ENCODE measurements around the gene PSMF1. TPM values are rescaled to one million over a fixed set of nuclear protein-coding genes. Genes with fewer than 3 reads are reported as not detected.

The PSMF1 gene
- total RNA-seq, 1 donor from 2014 or later, result 175 TPM

- no peak for DNase-seq (ENCODE audit: low spot score)
- H3K9me3 Mint-ChIP-seq, result peaks cover 11% of the 10 kb centered on the region
- H3K4me1 Mint-ChIP-seq (ENCODE audit: low read depth), result no peaks in the 10 kb centered on the region
- H3K27me3 Mint-ChIP-seq (ENCODE audit: low read depth), result peaks cover 7% of the 10 kb centered on the region
- H3K36me3 Mint-ChIP-seq (ENCODE audit: low read depth), result no peaks in the 10 kb centered on the region
- H3K27ac Mint-ChIP-seq, result no peak overlapping the region
- H3K4me3 Mint-ChIP-seq (ENCODE audit: low read depth), result no peak overlapping the region
- intact Hi-C loops (cut with micrococcal nuclease), result loop anchor here (5.0 kb wide), 1 partner anchor 288 kb away; no protein-coding TSS in a partner anchor
These were observed 12.7 kb upstream of the PSMF1 start for GRCh38 chr20:1105599-1106194.

- Mint-ChIP-seq H3K27me3 (ENCODE audit: low read depth) (peaks cover 6% of the 10 kb centered on the region), H3K4me1 (ENCODE audit: low read depth) (no peaks in the 10 kb centered on the region), H3K36me3 (ENCODE audit: low read depth) (no peaks in the 10 kb centered on the region), H3K4me3 (ENCODE audit: low read depth) (no peak overlapping the region), H3K9me3 (peaks cover 8% of the 10 kb centered on the region), H3K27ac (no peak overlapping the region)
- intact Hi-C loops (cut with micrococcal nuclease), result loop anchor here (5.0 kb wide), 1 partner anchor 290 kb away; no protein-coding TSS in a partner anchor
- DNase-seq (ENCODE audit: low spot score), result no peak
These were observed 11.2 kb upstream of the PSMF1 start for GRCh38 chr20:1107176-1107575.

- Mint-ChIP-seq H3K27me3 (ENCODE audit: low read depth) (peaks cover 3% of the 10 kb centered on the region), H3K36me3 (ENCODE audit: low read depth) (no peaks in the 10 kb centered on the region), H3K4me3 (ENCODE audit: low read depth) (no peak overlapping the region), H3K4me1 (ENCODE audit: low read depth) (no peaks in the 10 kb centered on the region), H3K9me3 (no peaks in the 10 kb centered on the region), H3K27ac (no peak overlapping the region)
- intact Hi-C loops (cut with micrococcal nuclease), result loop anchor here (2.0 to 5.0 kb wide), 2 partner anchors 104 to 291 kb away; no protein-coding TSS in a partner anchor
- no peak for DNase-seq (ENCODE audit: low spot score)
These were observed 9.9 kb upstream of the PSMF1 start for GRCh38 chr20:1108437-1108920.

- no peaks in the 10 kb centered on the region for H3K9me3 Mint-ChIP-seq
- no peak overlapping the region for H3K4me3 Mint-ChIP-seq (ENCODE audit: low read depth)
- H3K27ac Mint-ChIP-seq, result no peak overlapping the region
- H3K27me3 Mint-ChIP-seq (ENCODE audit: low read depth), result no peaks in the 10 kb centered on the region
- no peak for DNase-seq (ENCODE audit: low spot score)
- intact Hi-C loops (cut with micrococcal nuclease), result no loop called here
- peaks cover 10% of the 10 kb centered on the region for H3K4me1 Mint-ChIP-seq (ENCODE audit: low read depth)
- H3K36me3 Mint-ChIP-seq (ENCODE audit: low read depth), result peaks cover 5% of the 10 kb centered on the region
These were observed 5.5 kb upstream of the PSMF1 start for GRCh38 chr20:1112908-1113307.

GRCh38 chr20:1118004-1118335, 432 bp upstream of the PSMF1 start:
- DNase-seq (ENCODE audit: low spot score), result no peak
- intact Hi-C loops (cut with micrococcal nuclease), result loop anchor here (1.0 to 5.0 kb wide), 3 partner anchors 275 to 348 kb away; partner anchors contain the start of genes FKBP1A and NSFL1C
- Mint-ChIP-seq H3K9me3 (no peaks in the 10 kb centered on the region), H3K27ac (peak overlapping the region; percentile 79), H3K4me3 (ENCODE audit: low read depth) (peak overlapping the region; percentile 91), H3K27me3 (ENCODE audit: low read depth) (no peaks in the 10 kb centered on the region), H3K4me1 (ENCODE audit: low read depth) (peaks cover 41% of the 10 kb centered on the region), H3K36me3 (ENCODE audit: low read depth) (peaks cover 36% of the 10 kb centered on the region)

- peak overlapping the region; percentile 91 for H3K4me3 Mint-ChIP-seq (ENCODE audit: low read depth)
- peak overlapping the region; percentile 79 for H3K27ac Mint-ChIP-seq
- peaks cover 47% of the 10 kb centered on the region for H3K4me1 Mint-ChIP-seq (ENCODE audit: low read depth)
- H3K9me3 Mint-ChIP-seq, result no peaks in the 10 kb centered on the region
- H3K27me3 Mint-ChIP-seq (ENCODE audit: low read depth), result no peaks in the 10 kb centered on the region
- no peak for DNase-seq (ENCODE audit: low spot score)
- intact Hi-C loops (cut with micrococcal nuclease), result loop anchor here (5.0 kb wide), 1 partner anchor 282 kb away; no protein-coding TSS in a partner anchor
- H3K36me3 Mint-ChIP-seq (ENCODE audit: low read depth), result peaks cover 47% of the 10 kb centered on the region
These were observed 715 bp downstream of the PSMF1 start for GRCh38 chr20:1119128-1119505.

- Mint-ChIP-seq H3K4me1 (ENCODE audit: low read depth) (peaks cover 49% of the 10 kb centered on the region), H3K36me3 (ENCODE audit: low read depth) (peaks cover 49% of the 10 kb centered on the region)
- intact Hi-C loops (cut with micrococcal nuclease), result loop anchor here (5.0 kb wide), 1 partner anchor 282 kb away; no protein-coding TSS in a partner anchor
These were observed 1.1 kb downstream of the PSMF1 start for GRCh38 chr20:1119524-1119923.

GRCh38 chr20:1121429-1121828, 3.0 kb downstream of the PSMF1 start:
- DNase-seq (ENCODE audit: low spot score), result no peak
- H3K27ac Mint-ChIP-seq, result peak overlapping the region; percentile 28
- peaks cover 67% of the 10 kb centered on the region for H3K36me3 Mint-ChIP-seq (ENCODE audit: low read depth)
- H3K4me1 Mint-ChIP-seq (ENCODE audit: low read depth), result peaks cover 54% of the 10 kb centered on the region
- no peaks in the 10 kb centered on the region for H3K27me3 Mint-ChIP-seq (ENCODE audit: low read depth)
- intact Hi-C loops (cut with micrococcal nuclease), result no loop called here
- H3K4me3 Mint-ChIP-seq (ENCODE audit: low read depth), result peak overlapping the region; percentile 38
- H3K9me3 Mint-ChIP-seq, result no peaks in the 10 kb centered on the region

More at GRCh38 chr20:1119524-1119923, 1.1 kb downstream of the PSMF1 start:
- Mint-ChIP-seq H3K27me3 (ENCODE audit: low read depth) (no peaks in the 10 kb centered on the region), H3K9me3 (no peaks in the 10 kb centered on the region), H3K27ac (peak overlapping the region; percentile 79), H3K4me3 (ENCODE audit: low read depth) (peak overlapping the region; percentile 91)
- DNase-seq (ENCODE audit: low spot score), result no peak

- H3K27ac Mint-ChIP-seq, result peak overlapping the region; percentile 43
- DNase-seq (ENCODE audit: low spot score), result no peak
- peaks cover 72% of the 10 kb centered on the region for H3K36me3 Mint-ChIP-seq (ENCODE audit: low read depth)
- intact Hi-C loops (cut with micrococcal nuclease), result no loop called here
- no peaks in the 10 kb centered on the region for H3K27me3 Mint-ChIP-seq (ENCODE audit: low read depth)
- H3K9me3 Mint-ChIP-seq, result no peaks in the 10 kb centered on the region
- peak overlapping the region; percentile 7 for H3K4me3 Mint-ChIP-seq (ENCODE audit: low read depth)
- H3K4me1 Mint-ChIP-seq (ENCODE audit: low read depth), result peaks cover 46% of the 10 kb centered on the region
These were observed 4.2 kb downstream of the PSMF1 start for GRCh38 chr20:1122388-1123315.

- H3K9me3 Mint-ChIP-seq, result no peaks in the 10 kb centered on the region
- H3K27me3 Mint-ChIP-seq (ENCODE audit: low read depth), result no peaks in the 10 kb centered on the region
- peaks cover 79% of the 10 kb centered on the region for H3K36me3 Mint-ChIP-seq (ENCODE audit: low read depth)
- no peak overlapping the region for H3K27ac Mint-ChIP-seq
- peaks cover 44% of the 10 kb centered on the region for H3K4me1 Mint-ChIP-seq (ENCODE audit: low read depth)
- no peak overlapping the region for H3K4me3 Mint-ChIP-seq (ENCODE audit: low read depth)
- intact Hi-C loops (cut with micrococcal nuclease), result no loop called here
- DNase-seq (ENCODE audit: low spot score), result no peak
These were observed 5.3 kb downstream of the PSMF1 start for GRCh38 chr20:1123666-1124065.

GRCh38 chr20:1124421-1124820, 6.0 kb downstream of the PSMF1 start:
- peaks cover 41% of the 10 kb centered on the region for H3K4me1 Mint-ChIP-seq (ENCODE audit: low read depth)

GRCh38 chr20:1125277-1125676, 6.9 kb downstream of the PSMF1 start:
- Mint-ChIP-seq H3K27ac (no peak overlapping the region), H3K27me3 (ENCODE audit: low read depth) (no peaks in the 10 kb centered on the region), H3K36me3 (ENCODE audit: low read depth) (peaks cover 81% of the 10 kb centered on the region)

More at GRCh38 chr20:1124421-1124820, 6.0 kb downstream of the PSMF1 start:
- H3K36me3 Mint-ChIP-seq (ENCODE audit: low read depth), result peaks cover 81% of the 10 kb centered on the region
- H3K9me3 Mint-ChIP-seq, result no peaks in the 10 kb centered on the region
- H3K27me3 Mint-ChIP-seq (ENCODE audit: low read depth), result no peaks in the 10 kb centered on the region
- DNase-seq (ENCODE audit: low spot score), result no peak
- H3K4me3 Mint-ChIP-seq (ENCODE audit: low read depth), result no peak overlapping the region
- intact Hi-C loops (cut with micrococcal nuclease), result no loop called here
- H3K27ac Mint-ChIP-seq, result no peak overlapping the region

GRCh38 chr20:1127840-1128239, 9.4 kb downstream of the PSMF1 start:
- intact Hi-C loops (cut with micrococcal nuclease), result no loop called here
- Mint-ChIP-seq H3K4me3 (ENCODE audit: low read depth) (no peak overlapping the region), H3K27ac (no peak overlapping the region), H3K36me3 (ENCODE audit: low read depth) (peaks cover 89% of the 10 kb centered on the region), H3K9me3 (peaks cover 3% of the 10 kb centered on the region), H3K4me1 (ENCODE audit: low read depth) (peaks cover 17% of the 10 kb centered on the region), H3K27me3 (ENCODE audit: low read depth) (no peaks in the 10 kb centered on the region)
- DNase-seq (ENCODE audit: low spot score), result no peak

More at GRCh38 chr20:1125277-1125676, 6.9 kb downstream of the PSMF1 start:
- DNase-seq (ENCODE audit: low spot score), result no peak
- intact Hi-C loops (cut with micrococcal nuclease), result no loop called here
- Mint-ChIP-seq H3K9me3 (no peaks in the 10 kb centered on the region), H3K4me1 (ENCODE audit: low read depth) (peaks cover 33% of the 10 kb centered on the region), H3K4me3 (ENCODE audit: low read depth) (no peak overlapping the region)

Data from activated T-helper 2 cell treated with anti-CD3 and anti-CD28 coated beads, Interferon-gamma antibody, Interleukin-2, Interleukin-4, amounts not matched to agents 10 μg/mL and 5 μg/mL and 100 μg/mL, durations not matched to agents 14 hours and 24 hours and 36 hours (primary cell).